AG09309 (cell line): Measurements from ENCODE around the gene MAPK11.

Experiments
- DNase-seq: peaks from one replicate; pipeline ENCODE4 v3.0.0-alpha.2; 2010; ENCODE audit warnings: low read depth
- H3K4me3 ChIP-seq: 2 replicates; pipeline ENCODE4 v1.5.1; 2011; ENCODE audit warnings: mild to moderate bottlenecking, low read depth, low read length, moderate library complexity; ENCODE audit not compliant: control insufficient read depth
- CTCF ChIP-seq: IDR thresholded peaks from 2 replicates; pipeline ENCODE4 v1.5.1; 2011; ENCODE audit warnings: mild to moderate bottlenecking, low read depth, low read length, inconsistent platforms; ENCODE audit not compliant: insufficient read depth, control insufficient read depth; ENCODE audit errors: missing control alignments

The MAPK11 gene

GRCh38 chr22:50218153-50218995 is 51.8 kb downstream of the MAPK11 start:
- H3K4me3 ChIP-seq, result no peak overlapping the region
- TF ChIP-seq CTCF, result no peak
- no peak for DNase-seq

- no peak for TF ChIP-seq CTCF
- no peak for DNase-seq
- H3K4me3 ChIP-seq, result no peak overlapping the region
Measured at GRCh38 chr22:50217543-50218152, 52.5 kb downstream of the MAPK11 start.

GRCh38 chr22:50216684-50217520 is 53.3 kb downstream of the MAPK11 start:
- H3K4me3 ChIP-seq, result no peak overlapping the region
- DNase-seq, result no peak
- no peak for TF ChIP-seq CTCF

GRCh38 chr22:50216055-50216683 is 54.0 kb downstream of the MAPK11 start:
- no peak for TF ChIP-seq CTCF

GRCh38 chr22:50215297-50216054 is 54.7 kb downstream of the MAPK11 start:
- no peak overlapping the region for H3K4me3 ChIP-seq
- no peak for DNase-seq
- TF ChIP-seq CTCF, result no peak

More at GRCh38 chr22:50216055-50216683, 54.0 kb downstream of the MAPK11 start:
- no peak for DNase-seq
- H3K4me3 ChIP-seq, result no peak overlapping the region
